ENCODE measurements around the gene FOXL1. TPM values are rescaled to one million over a fixed set of nuclear protein-coding genes. Genes with fewer than 3 reads are reported as not detected.

The FOXL1 gene
- total RNA-seq, 1 donor from 2014 or later, result 0.38 TPM

DNA sequence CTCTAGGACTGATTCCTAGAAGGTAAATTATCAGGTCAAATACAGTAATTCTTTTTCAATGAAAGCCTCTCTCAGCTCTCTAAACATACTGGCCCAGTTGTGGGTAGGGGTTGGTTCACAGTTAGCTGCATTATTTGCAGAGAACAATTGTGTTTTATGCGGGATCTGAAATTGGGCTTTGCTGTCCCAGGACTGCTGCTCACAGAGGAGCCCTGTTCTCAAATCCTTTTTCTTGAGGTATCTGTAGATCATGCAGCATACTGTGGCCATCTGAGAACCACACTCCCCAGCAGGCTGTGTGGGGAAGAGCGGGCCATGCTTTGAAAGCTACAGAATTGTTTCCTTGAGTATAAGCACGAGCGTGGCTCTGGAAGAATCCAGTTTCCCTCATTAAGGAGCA is 40.9 kb upstream of the FOXL1 start:
- DNase-seq, result no peak
- TF ChIP-seq, protein P1, sequence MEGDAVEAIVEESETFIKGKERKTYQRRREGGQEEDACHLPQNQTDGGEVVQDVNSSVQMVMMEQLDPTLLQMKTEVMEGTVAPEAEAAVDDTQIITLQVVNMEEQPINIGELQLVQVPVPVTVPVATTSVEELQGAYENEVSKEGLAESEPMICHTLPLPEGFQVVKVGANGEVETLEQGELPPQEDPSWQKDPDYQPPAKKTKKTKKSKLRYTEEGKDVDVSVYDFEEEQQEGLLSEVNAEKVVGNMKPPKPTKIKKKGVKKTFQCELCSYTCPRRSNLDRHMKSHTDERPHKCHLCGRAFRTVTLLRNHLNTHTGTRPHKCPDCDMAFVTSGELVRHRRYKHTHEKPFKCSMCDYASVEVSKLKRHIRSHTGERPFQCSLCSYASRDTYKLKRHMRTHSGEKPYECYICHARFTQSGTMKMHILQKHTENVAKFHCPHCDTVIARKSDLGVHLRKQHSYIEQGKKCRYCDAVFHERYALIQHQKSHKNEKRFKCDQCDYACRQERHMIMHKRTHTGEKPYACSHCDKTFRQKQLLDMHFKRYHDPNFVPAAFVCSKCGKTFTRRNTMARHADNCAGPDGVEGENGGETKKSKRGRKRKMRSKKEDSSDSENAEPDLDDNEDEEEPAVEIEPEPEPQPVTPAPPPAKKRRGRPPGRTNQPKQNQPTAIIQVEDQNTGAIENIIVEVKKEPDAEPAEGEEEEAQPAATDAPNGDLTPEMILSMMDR (IDR thresholded peaks at IDR 0.05; ENCODE audit: borderline replicate concordance), result no peak
- Histone ChIP-seq H3K9me3 (replicated peaks) (no peaks in the 10 kb centered on the region), H3K27ac (replicated peaks) (no peak overlapping the region), H3K27me3 (ENCODE audit: low read depth) (no peaks in the 10 kb centered on the region), H3K4me1 (no peaks in the 10 kb centered on the region), H3K36me3 (peaks cover 67% of the 10 kb centered on the region), H3K4me3 (no peak overlapping the region)
- intact Hi-C loops (cut with micrococcal nuclease), result no loop called here

DNA sequence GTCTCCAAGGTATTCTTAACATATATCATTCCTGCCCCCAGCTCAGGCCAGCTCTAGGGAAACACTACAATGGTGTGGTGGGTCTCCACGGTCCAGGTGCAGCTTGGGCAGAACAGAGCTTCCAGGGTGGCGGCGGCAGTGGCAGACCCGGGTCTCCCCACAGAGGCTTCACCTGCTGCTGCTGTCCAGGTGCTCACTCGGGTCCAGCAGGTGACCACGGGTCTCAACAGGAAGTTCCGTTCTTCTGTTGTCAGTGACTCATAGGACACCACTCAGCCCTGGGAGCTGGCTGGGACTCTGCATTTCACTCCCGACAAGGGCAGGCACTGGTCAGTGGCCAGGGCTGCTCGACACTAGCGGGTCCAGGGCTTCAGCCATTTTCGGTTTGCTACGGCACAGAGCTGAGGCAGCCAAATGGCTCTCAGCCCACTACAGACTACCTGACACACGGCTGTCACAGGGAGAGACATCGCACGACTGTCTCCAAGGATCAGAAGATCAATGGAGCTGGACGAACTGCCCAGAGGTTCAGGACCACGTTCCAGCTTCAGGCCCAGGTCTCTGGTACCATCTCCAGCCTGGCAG is 40.1 kb upstream of the FOXL1 start:
- Histone ChIP-seq H3K36me3 (peaks cover 71% of the 10 kb centered on the region), H3K4me3 (no peak overlapping the region), H3K27me3 (ENCODE audit: low read depth) (no peaks in the 10 kb centered on the region), H3K9me3 (replicated peaks) (no peaks in the 10 kb centered on the region), H3K27ac (replicated peaks) (no peak overlapping the region), H3K4me1 (no peaks in the 10 kb centered on the region)
- TF ChIP-seq, protein P1 (IDR thresholded peaks at IDR 0.05; ENCODE audit: borderline replicate concordance), result no peak
- no peak for DNase-seq
- intact Hi-C loops (cut with micrococcal nuclease), result no loop called here

DNA sequence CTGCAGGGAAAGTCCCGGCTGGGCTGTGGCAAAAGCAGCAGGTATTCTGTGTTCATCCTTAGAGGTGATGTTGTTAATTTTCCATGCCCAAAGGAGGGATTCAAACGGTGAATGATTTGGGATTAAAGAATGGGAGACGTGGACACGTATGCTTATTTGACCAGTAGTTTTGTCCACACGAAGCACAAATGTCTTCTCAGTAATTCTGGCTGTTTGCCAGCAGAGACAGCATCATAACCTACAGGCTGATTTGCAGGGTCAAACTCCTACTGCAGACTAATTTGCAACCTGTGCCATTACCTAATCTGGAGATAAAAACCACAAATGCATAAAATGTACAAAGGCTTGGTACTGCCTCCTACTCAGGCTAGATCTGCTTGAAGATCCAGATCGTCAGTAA is 37.5 kb upstream of the FOXL1 start:
- peaks cover 8% of the 10 kb centered on the region for H3K4me1 ChIP-seq
- intact Hi-C loops (cut with micrococcal nuclease), result no loop called here
- no peak overlapping the region for H3K27ac ChIP-seq (replicated peaks)

DNA sequence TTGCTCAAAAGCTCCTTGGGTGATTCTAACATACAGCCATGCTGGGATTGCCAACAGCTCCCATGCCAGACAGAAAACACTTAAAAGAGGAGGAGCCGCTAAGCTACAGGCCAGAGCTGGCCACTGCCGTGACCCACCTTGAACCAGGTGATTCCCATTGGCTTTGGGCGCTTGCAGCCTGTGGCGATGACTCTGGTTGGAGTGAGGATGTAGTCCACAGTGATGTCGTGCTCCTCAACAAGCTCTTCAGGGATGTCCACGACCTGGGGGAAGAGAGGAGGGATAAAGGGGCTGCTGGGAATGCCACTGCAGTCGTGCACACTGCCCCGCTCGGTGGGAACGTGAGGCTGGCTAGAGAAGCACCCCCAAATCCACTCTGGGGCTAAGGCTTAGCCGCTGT is 36.8 kb upstream of the FOXL1 start:
- Histone ChIP-seq H3K36me3 (peaks cover 87% of the 10 kb centered on the region), H3K4me1 (peaks cover 13% of the 10 kb centered on the region), H3K4me3 (no peak overlapping the region), H3K9me3 (replicated peaks) (no peaks in the 10 kb centered on the region), H3K27me3 (ENCODE audit: low read depth) (no peaks in the 10 kb centered on the region), H3K27ac (replicated peaks) (no peak overlapping the region)
- intact Hi-C loops (cut with micrococcal nuclease), result no loop called here
- TF ChIP-seq, protein P1 (IDR thresholded peaks at IDR 0.05; ENCODE audit: borderline replicate concordance), result no peak
- DNase-seq, result no peak

More for the DNA sequence above, 37.5 kb upstream of the FOXL1 start:
- DNase-seq, result no peak
- Histone ChIP-seq H3K9me3 (replicated peaks) (no peaks in the 10 kb centered on the region), H3K4me3 (no peak overlapping the region), H3K36me3 (peaks cover 81% of the 10 kb centered on the region), H3K27me3 (ENCODE audit: low read depth) (no peaks in the 10 kb centered on the region)
- TF ChIP-seq, protein P1 (IDR thresholded peaks at IDR 0.05; ENCODE audit: borderline replicate concordance), result no peak

DNA sequence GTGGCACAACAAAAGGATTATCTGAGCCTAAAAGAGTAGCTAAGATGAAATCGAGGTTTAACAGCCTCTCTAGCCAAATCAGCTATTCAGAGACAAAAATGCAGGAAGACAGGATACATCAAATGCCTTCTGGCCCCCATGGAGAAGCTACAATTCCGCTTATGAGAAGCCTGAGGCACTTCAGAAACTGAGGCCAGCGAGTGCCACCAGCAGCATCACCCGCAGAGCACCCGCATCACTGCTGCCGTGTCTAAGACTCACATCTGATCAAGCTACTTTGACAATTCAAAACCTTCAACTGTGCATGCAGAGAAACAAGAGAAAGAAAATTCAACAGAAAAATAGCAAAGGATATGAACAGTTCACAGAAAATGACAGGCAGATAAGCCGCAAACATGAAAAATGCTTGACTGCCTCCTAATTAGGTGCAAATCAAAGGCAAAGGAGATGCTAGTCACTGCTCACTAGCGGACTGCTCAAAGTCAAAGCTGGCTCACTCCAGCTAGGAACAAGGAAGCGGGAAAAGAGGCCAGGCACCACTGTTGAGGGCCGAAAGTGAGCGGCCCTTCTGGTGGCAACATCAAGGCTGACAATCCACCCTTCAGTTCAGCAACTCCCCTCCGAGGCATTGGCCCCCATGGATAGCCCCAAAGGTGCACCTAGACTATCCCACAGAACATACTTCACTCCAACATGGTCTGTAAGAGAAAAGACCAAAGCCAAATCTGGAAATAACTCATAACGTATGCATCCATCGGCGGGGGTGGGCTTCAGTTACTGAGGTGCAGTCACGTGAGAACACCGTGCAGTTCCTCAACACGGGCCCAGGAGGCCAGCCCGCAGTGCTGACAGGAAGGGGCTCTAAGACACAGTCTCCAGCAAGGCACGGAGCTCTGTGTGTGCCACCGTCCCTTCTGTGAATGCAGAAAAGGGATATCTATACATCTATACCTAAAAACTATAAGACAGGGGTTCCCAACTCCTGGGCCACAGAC is 35.3 kb upstream of the FOXL1 start:
- Histone ChIP-seq H3K4me3 (no peak overlapping the region), H3K9me3 (replicated peaks) (no peaks in the 10 kb centered on the region), H3K36me3 (peaks cover 94% of the 10 kb centered on the region), H3K27me3 (ENCODE audit: low read depth) (no peaks in the 10 kb centered on the region), H3K27ac (replicated peaks) (no peak overlapping the region), H3K4me1 (peaks cover 23% of the 10 kb centered on the region)
- TF ChIP-seq, protein P1 (IDR thresholded peaks at IDR 0.05; ENCODE audit: borderline replicate concordance), result no peak
- intact Hi-C loops (cut with micrococcal nuclease), result no loop called here
- DNase-seq, result no peak
